GM15510 (cell line): ENCODE measurements around the gene TRAPPC2L.

Experiments
- POLR2A ChIP-seq: IDR thresholded peaks from 3 replicates; pipeline ENCODE4 v1.6.1; 2011; ENCODE audit warnings: borderline replicate concordance; ENCODE audit not compliant: insufficient read length; ENCODE audit errors: extremely low read depth

Gene TRAPPC2L

GRCh38 chr16:88841521-88842307 lies 15.2 kb upstream of the TRAPPC2L start:
- TF ChIP-seq POLR2A, result no peak

DNA sequence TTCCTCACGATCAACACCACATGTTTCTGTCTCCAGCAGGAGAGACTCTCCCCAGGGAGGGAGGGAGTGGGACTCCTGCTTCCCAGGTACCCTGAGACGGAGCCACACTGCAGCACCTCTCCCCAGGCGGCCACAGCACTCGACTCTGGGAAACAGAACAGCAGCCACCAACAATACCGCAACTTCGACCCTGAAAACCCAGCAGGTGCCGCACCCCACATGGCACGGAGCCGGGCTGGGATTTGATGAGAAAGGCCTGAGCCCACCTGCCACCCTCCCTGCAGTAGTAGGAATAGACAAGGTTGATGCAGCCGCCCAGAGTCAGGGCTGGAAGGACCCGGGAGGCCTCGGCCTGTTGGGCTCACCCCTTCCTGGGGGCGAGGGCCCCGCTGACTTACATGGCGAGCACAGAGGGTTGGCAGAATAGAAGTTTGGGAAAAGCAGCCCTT lies 14.6 kb upstream of the TRAPPC2L start:
- no peak for TF ChIP-seq POLR2A

DNA sequence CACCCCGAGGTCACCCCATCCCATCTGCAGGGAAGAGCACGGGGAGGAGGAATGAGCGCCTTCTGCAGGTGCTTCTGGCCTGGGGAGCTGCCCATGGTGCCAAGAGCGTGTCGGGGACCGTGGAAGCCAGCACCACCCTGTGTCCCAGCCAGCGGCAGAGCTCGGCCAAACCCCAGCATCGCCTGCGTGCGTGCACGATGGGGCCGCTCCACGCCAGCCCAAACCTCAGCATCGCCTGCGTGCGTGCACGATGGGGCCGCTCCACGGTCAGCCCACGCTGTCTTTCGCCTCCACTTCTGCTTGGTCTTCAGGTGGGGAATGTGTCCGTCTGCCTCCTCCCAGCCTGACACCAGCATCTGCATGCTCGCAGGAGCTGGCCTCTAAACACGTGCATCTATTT lies 14.1 kb upstream of the TRAPPC2L start:
- TF ChIP-seq POLR2A, result no peak

DNA sequence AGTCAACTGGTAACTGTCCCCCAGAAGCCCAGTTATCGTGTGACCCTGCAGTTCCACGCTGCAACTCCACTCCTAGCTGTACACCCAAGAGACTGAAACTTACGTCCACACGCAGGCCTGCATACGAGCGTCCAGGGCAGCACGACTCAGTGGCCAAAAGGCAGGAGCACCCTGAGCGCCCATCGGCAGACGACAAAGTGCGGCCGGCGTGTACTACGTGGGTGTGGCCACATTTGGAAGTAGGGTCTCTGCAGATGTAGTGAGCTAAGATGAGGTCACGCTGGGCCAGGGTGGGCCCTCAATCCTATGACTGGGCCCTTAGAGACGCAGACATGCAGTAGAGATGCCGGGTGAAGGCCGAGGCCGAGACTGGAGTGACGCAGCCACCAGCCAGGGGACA lies 13.7 kb upstream of the TRAPPC2L start:
- no peak for TF ChIP-seq POLR2A

DNA sequence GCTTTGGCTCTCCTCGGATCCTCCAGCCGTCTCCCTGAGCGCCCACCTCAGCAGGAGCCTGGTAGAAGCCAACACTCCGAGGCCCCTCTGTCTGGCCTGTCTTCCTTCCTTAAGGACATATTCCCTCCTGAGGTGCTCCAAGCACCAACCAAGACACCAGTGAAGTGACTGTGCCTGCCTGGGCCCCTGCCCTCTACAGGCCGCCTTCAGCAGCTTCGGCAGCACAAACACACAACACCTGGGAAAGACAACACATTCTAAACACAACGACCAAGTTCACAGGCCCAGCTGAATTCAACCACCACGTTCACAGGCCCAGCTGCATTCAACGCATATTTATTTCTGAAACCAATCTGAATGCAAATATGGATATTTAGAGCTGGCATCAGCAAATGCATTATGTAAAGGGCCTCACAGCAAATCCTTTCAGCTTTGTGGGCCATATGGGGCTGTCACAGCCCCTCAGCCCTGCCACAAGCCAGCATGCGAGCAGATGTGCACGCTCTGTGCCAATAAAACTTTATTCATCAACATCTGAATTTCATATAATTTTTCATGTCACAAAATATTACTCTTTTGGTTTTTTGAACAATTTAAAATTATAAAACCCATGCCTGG lies 12.4 kb upstream of the TRAPPC2L start:
- no peak for TF ChIP-seq POLR2A

DNA sequence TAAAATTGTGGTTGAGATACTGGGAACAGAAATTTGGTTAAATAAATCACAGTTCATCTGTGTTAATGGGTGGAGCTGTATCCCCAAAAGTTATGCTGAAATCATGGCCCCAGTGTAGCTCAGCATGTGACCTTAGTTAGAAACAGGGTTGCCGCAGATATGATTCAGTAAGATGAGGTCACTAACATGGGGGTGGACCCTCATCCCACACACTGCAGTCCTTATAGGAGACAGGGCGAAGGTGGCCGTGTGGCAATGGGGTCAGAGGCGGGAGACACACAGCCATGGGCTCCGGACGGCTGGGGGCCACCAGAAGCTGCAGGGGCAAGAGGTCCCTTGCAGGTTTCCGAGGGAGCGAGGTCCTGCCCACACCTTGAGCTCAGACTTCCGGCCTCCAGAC lies 10.8 kb upstream of the TRAPPC2L start:
- TF ChIP-seq POLR2A, result no peak

GRCh38 chr16:88847654-88848053 lies 9.3 kb upstream of the TRAPPC2L start:
- TF ChIP-seq POLR2A, result no peak

GRCh38 chr16:88848557-88848956 lies 8.4 kb upstream of the TRAPPC2L start:
- TF ChIP-seq POLR2A, result no peak

- no peak for TF ChIP-seq POLR2A
Measured at GRCh38 chr16:88850531-88851199, 6.3 kb upstream of the TRAPPC2L start.

DNA sequence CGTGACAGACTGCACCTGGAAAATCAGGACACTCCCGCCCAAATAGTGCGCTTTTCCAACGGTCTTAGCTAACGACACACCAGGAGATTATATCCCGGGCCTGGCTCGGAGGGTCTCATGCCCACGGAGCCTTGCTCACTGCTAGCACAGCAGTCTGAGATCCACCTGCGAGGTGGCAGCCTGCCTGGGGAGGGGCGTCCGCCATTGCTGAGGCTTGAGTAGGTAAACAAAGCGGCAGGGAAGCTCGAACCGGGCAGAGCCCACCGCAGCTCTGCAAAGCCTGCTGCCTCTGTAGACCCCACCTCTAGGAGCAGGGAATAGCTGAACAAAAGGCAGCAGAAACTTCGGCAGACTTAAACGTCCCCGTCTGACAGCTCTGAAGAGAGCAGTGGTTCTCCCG lies 5.3 kb upstream of the TRAPPC2L start:
- no peak for TF ChIP-seq POLR2A

DNA sequence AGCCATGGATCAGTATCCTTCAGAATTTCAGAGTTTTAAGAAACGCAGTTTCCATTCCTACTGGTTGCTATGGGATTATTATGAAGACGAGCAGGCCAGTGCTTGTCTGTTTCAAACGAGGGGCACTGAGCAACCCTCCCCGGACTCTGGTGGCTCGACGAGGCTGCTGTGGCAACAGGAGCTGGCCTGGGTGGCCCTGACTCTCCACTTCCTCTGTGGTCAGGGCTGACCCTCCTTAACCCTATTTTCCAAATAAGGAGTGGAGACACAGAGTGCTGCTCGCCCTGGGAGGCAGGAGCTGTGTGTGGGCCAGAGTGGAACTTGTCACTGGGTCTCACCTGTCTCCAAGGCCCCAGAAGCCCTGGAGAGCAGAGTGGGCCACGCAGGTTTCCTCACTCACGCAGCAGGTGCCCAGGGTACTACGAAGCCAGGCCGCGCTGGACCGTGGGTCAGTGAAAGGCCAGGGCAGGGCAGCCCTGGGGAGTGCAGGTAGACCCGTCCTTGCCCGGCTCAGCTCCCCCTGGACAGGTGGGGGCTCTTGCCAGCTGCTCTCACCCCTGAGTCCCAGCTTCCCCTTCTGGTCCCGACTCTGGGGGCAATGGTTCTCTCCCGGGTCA lies 3.5 kb upstream of the TRAPPC2L start:
- TF ChIP-seq POLR2A, result no peak

DNA sequence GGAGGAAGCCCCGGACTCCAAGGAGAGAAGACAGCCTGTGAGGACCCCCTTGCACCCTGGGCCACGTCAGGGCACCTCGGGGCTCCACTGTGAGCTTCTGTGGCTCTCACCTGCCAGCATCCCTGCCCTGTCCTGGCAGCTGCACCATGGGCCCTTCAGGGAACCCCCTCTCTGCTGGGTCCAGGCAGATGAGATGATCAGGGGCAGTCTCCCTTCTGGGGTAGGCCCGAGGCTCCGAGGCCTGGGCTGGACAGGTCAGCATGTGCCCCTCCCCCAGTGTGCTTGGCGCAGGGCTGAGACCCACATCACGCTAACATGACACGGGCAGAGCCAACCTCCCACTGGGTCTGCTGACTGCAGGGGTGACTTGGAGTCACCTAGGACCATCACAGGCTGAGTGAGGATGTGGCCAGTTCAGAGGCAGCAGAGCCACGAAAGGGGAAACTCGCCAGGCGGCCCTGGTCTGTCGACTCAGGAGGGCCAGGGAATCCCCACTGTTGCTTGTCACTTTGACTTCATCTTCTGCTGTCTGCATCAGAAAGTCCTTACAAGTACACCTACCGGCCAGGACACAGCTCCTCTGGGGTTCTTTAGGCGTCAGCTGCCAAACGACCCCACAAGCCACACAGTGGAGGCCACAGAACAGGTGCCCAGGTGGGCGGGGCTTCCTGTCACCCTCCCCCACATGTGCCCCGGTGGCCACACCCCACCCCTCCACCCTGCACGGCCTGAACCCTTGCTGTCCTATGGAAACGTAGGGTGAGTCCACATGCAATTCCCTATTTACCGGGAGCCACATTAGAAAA lies 2.4 kb upstream of the TRAPPC2L start:
- no peak for TF ChIP-seq POLR2A

DNA sequence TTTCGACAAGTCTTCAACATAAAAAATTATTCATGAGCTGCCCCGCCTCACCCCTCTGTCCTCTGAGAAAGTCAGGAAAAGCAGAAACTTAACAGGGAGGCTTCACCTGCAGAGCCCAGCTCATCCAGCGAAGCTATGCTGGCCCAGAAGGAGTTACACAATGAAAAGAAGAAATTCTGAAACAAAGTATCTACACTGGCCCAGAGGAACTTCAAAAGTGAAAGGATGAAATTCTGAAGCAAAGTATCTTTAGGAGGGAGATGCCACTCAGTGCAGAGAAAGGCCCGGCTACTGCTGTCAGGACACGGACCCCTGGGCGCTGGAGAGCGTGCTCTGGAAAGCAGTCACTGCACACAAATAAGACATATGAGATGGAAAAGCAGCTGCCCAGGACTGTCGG lies 1.8 kb upstream of the TRAPPC2L start:
- TF ChIP-seq POLR2A, result no peak

DNA sequence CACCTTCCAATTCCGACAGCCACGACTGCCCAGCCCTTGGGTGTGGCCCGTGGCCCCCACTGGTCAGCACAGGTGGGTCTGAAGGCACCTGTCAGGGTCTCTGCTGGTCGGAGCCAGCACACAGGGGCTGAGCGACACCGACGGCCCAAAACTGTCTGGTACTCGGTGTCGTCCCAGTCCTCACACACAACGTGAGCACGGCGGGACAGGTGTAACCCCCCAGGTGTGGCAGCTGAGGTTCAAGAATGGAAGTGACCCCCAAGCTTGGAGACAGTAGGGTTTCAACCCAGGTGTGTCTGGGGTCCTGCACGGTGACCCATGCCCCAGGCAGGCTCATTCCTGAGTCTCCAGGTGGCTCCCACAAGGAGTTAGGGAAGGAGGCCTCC lies 1.2 kb upstream of the TRAPPC2L start:
- no peak for TF ChIP-seq POLR2A
